Mesendoderm (in vitro differentiated cells): Measurements from ENCODE around the gene CA10.

Source experiments
- DNase-seq: peaks from one replicate; pipeline ENCODE4 v3.0.0; 2013
- H2AK5ac ChIP-seq: 2 replicates; pipeline ENCODE4 v1.6.1; 2013; ENCODE audit warnings: low read length, inconsistent platforms
- H2BK120ac ChIP-seq: 2 replicates; pipeline ENCODE4 v1.6.1; 2013; ENCODE audit warnings: low read depth, mild to moderate bottlenecking, low read length, moderate library complexity, mixed read lengths
- H2BK15ac ChIP-seq: replicated peaks from 2 replicates; pipeline ENCODE4 v1.6.1; 2013; ENCODE audit warnings: low read depth, mild to moderate bottlenecking, moderate library complexity
- H2BK5ac ChIP-seq: 2 replicates; pipeline ENCODE4 v1.6.1; 2013; ENCODE audit warnings: low read length, inconsistent platforms
- H3K18ac ChIP-seq: 2 replicates; pipeline ENCODE4 v1.6.1; 2013; ENCODE audit warnings: mild to moderate bottlenecking, low read length, mixed read lengths
- H3K23ac ChIP-seq: one replicate; pipeline ENCODE4 v1.6.1; 2013; ENCODE audit warnings: low read length
- H3K27ac ChIP-seq: 2 replicates; pipeline ENCODE4 v1.5.1; 2013; ENCODE audit warnings: low read depth, mild to moderate bottlenecking, inconsistent platforms, low read length, moderate library complexity
- H3K27me3 ChIP-seq: 2 replicates; pipeline ENCODE4 v1.6.1; 2013; ENCODE audit warnings: low read length, control low read depth, mild to moderate bottlenecking, inconsistent platforms; ENCODE audit not compliant: insufficient read depth, poor library complexity
- H3K36me3 ChIP-seq: 2 replicates; pipeline ENCODE4 v1.6.1; 2013; ENCODE audit warnings: low read length, inconsistent platforms; ENCODE audit not compliant: control insufficient read depth, insufficient read depth
- H3K4ac ChIP-seq: one replicate; pipeline ENCODE4 v1.6.1; 2013; ENCODE audit warnings: low read depth, mild to moderate bottlenecking, low read length, moderate library complexity
- H3K4me1 ChIP-seq: 2 replicates; pipeline ENCODE4 v1.6.1; 2013; ENCODE audit warnings: low read depth, low read length, inconsistent platforms; ENCODE audit not compliant: control insufficient read depth
- H3K4me2 ChIP-seq: 2 replicates; pipeline ENCODE4 v1.6.1; 2013; ENCODE audit warnings: low read length
- H3K4me3 ChIP-seq: 2 replicates; pipeline ENCODE4 v1.5.1; 2013; ENCODE audit warnings: mild to moderate bottlenecking, low read length
- H3K56ac ChIP-seq: one replicate; pipeline ENCODE4 v1.6.1; 2013; ENCODE audit warnings: low read length
- H3K79me1 ChIP-seq: 2 replicates; pipeline ENCODE4 v1.6.1; 2013; ENCODE audit warnings: low read length, inconsistent platforms
- H3K79me2 ChIP-seq: 2 replicates; pipeline ENCODE4 v1.6.1; 2013; ENCODE audit warnings: mild to moderate bottlenecking, low read length; ENCODE audit not compliant: control insufficient read depth, insufficient read depth
- H3K9ac ChIP-seq: 2 replicates; pipeline ENCODE4 v1.6.1; 2013; ENCODE audit warnings: low read length, inconsistent platforms
- H4K5ac ChIP-seq: one replicate; pipeline ENCODE4 v1.6.1; 2013; ENCODE audit warnings: low read length
- H4K8ac ChIP-seq: one replicate; pipeline ENCODE4 v1.6.1; 2013; ENCODE audit warnings: low read depth, mild to moderate bottlenecking, control low read depth, low read length, moderate library complexity
- WGBS: extraction: QIAGEN DNeasy Blood & Tissue Kit; methylation state at CpG from one replicate; pipeline ENCODE4 v1.1.7; 2013; ENCODE audit warnings: low lambda C conversion rate, missing lambda C conversion rate; ENCODE audit not compliant: insufficient coverage; ENCODE audit errors: extremely low coverage; 5-methylcytosine and 5-hydroxymethylcytosine counted together

The CA10 gene

DNA sequence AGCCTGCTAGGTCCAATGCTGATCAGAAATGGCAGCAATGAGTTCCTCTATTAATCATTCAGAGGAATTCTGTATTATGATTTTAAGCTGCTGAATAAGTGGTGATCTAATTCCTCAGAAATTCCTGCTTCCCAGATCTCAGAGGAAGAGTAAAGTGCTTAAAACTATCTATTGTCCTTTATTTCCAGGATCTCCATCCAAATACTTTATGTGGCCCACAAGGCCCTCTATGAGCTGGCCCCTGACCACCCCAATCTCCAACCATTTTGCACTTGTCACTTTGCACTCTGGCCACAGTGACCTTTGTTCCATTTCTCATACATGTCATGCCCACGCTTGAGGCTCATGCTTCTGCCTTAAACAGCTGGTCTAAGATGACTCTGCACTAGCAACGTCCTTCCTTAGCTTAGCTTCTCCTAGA, 93.7 kb downstream of the CA10 start:
- H3K4me1 ChIP-seq, result no peaks in the 10 kb centered on the region
- H3K4me2 ChIP-seq, result no peak overlapping the region
- no peak overlapping the region for H3K4me3 ChIP-seq
- H3K27ac ChIP-seq, result no peak overlapping the region
- no peak overlapping the region for H2BK120ac ChIP-seq
- H4K5ac ChIP-seq, result no peak overlapping the region
- H3K9ac ChIP-seq, result no peak overlapping the region
- H3K79me2 ChIP-seq, result no peaks in the 10 kb centered on the region
- H3K36me3 ChIP-seq, result no peaks in the 10 kb centered on the region
- no peaks in the 10 kb centered on the region for H3K27me3 ChIP-seq
- WGBS, result no CpG with 5 or more reads among the region's 2 CpGs
- no peak overlapping the region for H3K18ac ChIP-seq
- H2AK5ac ChIP-seq, result no peak overlapping the region
- H2BK15ac ChIP-seq, result no peak overlapping the region
- H3K4ac ChIP-seq, result no peak overlapping the region
- no peak for DNase-seq
- H3K23ac ChIP-seq, result no peak overlapping the region
- no peak overlapping the region for H4K8ac ChIP-seq
- H3K56ac ChIP-seq, result no peak overlapping the region
- no peaks in the 10 kb centered on the region for H3K79me1 ChIP-seq
- no peak overlapping the region for H2BK5ac ChIP-seq

DNA sequence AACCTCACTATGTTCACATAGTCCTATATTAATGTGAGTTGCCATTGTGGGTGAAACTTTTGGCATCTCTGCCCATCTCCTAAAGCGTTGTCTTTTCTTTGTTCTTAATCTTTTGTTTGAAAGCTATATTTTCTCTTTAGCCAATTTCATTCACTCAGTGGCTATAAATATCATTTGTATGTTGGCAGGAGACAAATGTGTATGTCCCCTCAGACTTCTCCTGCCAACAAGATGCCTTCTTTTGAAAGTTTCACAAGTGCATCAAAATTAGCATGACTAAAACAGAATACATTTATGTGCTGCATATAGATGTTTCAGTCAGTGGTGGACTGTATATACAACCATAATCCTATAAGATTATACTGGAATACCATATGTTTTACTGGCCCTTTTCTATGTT, 109.0 kb downstream of the CA10 start:
- no peaks in the 10 kb centered on the region for H3K4me1 ChIP-seq

DNA sequence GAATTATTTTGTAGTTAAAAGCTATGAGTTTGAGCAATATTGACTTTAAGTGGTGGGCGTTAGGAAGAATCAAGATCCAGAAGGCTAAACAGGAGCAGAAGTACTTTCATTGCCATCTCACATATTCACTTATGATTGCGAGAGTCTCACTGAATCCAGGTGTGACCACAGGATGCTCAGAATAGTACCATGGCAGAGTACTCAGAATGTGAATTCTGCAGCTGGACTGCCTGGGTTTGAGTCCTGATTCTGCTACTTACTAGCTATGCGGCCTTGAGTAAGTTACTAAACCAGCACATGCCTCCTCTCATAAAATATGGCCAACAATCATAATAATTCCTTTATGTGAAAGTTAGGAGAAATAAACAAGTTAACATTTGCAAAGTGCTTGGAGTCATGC, 109.5 kb downstream of the CA10 start:
- Histone ChIP-seq H2BK15ac (no peak overlapping the region), H3K9ac (no peak overlapping the region), H3K27me3 (no peaks in the 10 kb centered on the region), H3K36me3 (no peaks in the 10 kb centered on the region), H3K79me1 (no peaks in the 10 kb centered on the region), H2BK120ac (no peak overlapping the region), H4K8ac (no peak overlapping the region), H3K4me2 (no peak overlapping the region), H3K56ac (no peak overlapping the region), H3K18ac (no peak overlapping the region), H3K23ac (no peak overlapping the region), H2BK5ac (no peak overlapping the region), H3K4me1 (no peaks in the 10 kb centered on the region), H4K5ac (no peak overlapping the region), H3K4me3 (no peak overlapping the region), H3K79me2 (no peaks in the 10 kb centered on the region), H3K27ac (no peak overlapping the region), H3K4ac (no peak overlapping the region), H2AK5ac (no peak overlapping the region)
- DNase-seq, result no peak
- WGBS, result no CpG with 5 or more reads among the region's 3 CpGs

More for the DNA sequence above, 109.0 kb downstream of the CA10 start:
- Histone ChIP-seq H2BK15ac (no peak overlapping the region), H3K4ac (no peak overlapping the region), H3K79me1 (no peaks in the 10 kb centered on the region), H2BK5ac (no peak overlapping the region), H3K36me3 (no peaks in the 10 kb centered on the region), H4K5ac (no peak overlapping the region), H3K9ac (no peak overlapping the region), H2AK5ac (no peak overlapping the region), H3K4me2 (no peak overlapping the region), H2BK120ac (no peak overlapping the region), H3K27ac (no peak overlapping the region), H3K23ac (no peak overlapping the region), H3K18ac (no peak overlapping the region), H3K79me2 (no peaks in the 10 kb centered on the region), H3K4me3 (no peak overlapping the region), H4K8ac (no peak overlapping the region), H3K27me3 (no peaks in the 10 kb centered on the region), H3K56ac (no peak overlapping the region)
- no peak for DNase-seq
- no CpG with 5 or more reads among the region's 1 CpG for whole genome bisulfite sequencing

DNA sequence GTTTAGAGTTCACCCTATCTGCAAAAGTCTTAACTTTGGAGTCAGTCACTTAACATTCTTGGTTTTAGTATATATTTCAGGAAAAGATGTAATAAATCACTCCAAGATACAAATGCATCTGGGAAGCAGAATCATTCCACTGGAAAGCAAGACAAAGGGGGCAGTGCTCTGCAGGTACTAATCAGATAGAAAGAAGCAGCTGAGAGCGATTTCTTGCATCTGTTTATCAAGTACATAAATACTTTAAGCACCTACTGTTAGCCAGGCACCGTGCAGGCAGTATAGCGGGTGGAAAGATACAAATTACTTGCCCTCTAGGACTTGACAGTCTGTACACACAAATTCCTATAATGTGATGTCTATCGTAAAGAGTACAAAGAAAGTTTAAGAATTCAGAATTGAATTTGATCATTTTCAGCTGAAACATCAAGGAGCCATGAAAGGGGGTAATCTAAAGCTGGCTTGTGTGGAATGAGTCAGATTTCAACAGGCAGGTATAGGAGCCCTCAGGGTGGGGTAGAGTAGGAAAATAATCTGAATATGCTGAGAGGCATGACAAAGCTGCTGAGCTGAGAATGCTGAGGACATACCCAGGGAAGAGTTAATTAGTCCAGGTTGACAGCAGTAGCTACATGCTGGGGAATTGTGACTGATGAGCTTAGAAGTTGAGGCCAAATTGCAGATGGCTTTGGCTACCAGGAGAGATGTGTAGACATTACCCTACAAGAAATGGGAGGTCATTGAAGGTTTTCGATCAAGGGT, 110.2 kb downstream of the CA10 start:
- WGBS, result no CpG with 5 or more reads among the region's 5 CpGs
- H3K23ac ChIP-seq, result no peak overlapping the region
- no peak overlapping the region for H2BK120ac ChIP-seq
- H3K56ac ChIP-seq, result no peak overlapping the region
- no peak overlapping the region for H2BK5ac ChIP-seq
- no peak overlapping the region for H3K9ac ChIP-seq
- no peaks in the 10 kb centered on the region for H3K27me3 ChIP-seq
- H3K18ac ChIP-seq, result no peak overlapping the region
- no peak overlapping the region for H2AK5ac ChIP-seq
- H3K79me2 ChIP-seq, result no peaks in the 10 kb centered on the region
- H4K8ac ChIP-seq, result no peak overlapping the region
- DNase-seq, result peak; percentile 34
- no peak overlapping the region for H3K4me2 ChIP-seq
- H3K4ac ChIP-seq, result no peak overlapping the region
- no peaks in the 10 kb centered on the region for H3K4me1 ChIP-seq
- H4K5ac ChIP-seq, result no peak overlapping the region
- H3K79me1 ChIP-seq, result no peaks in the 10 kb centered on the region
- no peaks in the 10 kb centered on the region for H3K36me3 ChIP-seq
- H3K4me3 ChIP-seq, result no peak overlapping the region
- no peak overlapping the region for H2BK15ac ChIP-seq
- no peak overlapping the region for H3K27ac ChIP-seq

DNA sequence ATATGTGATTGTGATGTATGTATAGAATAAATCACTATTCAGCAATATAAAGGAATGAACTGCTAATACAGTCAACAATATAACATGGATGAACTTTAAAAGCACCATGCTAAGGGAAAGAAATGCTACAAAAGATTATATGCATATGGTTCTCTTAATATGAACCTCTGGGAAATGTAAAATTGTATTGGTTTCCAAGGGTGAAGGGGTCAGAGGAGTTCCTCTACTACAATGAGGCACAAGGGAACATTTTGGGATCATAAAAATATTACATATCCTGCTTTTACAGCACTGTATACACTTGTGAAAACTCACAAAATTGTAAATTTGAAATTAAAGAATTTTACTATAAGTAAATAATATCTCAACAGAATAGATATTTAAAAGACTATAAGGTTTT, 111.4 kb downstream of the CA10 start:
- Histone ChIP-seq H3K18ac (no peak overlapping the region), H3K4me2 (no peak overlapping the region), H3K36me3 (no peaks in the 10 kb centered on the region), H3K9ac (no peak overlapping the region), H3K23ac (no peak overlapping the region), H3K4ac (no peak overlapping the region), H3K79me1 (no peaks in the 10 kb centered on the region), H2BK5ac (no peak overlapping the region), H3K79me2 (no peaks in the 10 kb centered on the region), H2AK5ac (no peak overlapping the region), H3K27ac (no peak overlapping the region), H2BK120ac (no peak overlapping the region), H4K8ac (no peak overlapping the region), H2BK15ac (no peak overlapping the region), H3K27me3 (no peaks in the 10 kb centered on the region), H4K5ac (no peak overlapping the region), H3K4me3 (no peak overlapping the region), H3K56ac (no peak overlapping the region), H3K4me1 (no peaks in the 10 kb centered on the region)
- DNase-seq, result no peak

- H3K79me1 ChIP-seq, result no peaks in the 10 kb centered on the region
- no CpG with 5 or more reads among the region's 1 CpG for WGBS
Measured at GRCh38 chr17:52041123-52041617, 117.3 kb downstream of the CA10 start.

More at GRCh38 chr17:52041123-52041617, 117.3 kb downstream of the CA10 start:
- no peaks in the 10 kb centered on the region for H3K36me3 ChIP-seq
- H3K79me2 ChIP-seq, result no peaks in the 10 kb centered on the region
- H3K27me3 ChIP-seq, result no peaks in the 10 kb centered on the region
- H3K4me3 ChIP-seq, result no peak overlapping the region
- no peak overlapping the region for H3K9ac ChIP-seq
- no peak overlapping the region for H3K56ac ChIP-seq
- DNase-seq, result no peak
- no peak overlapping the region for H3K4me2 ChIP-seq
- no peak overlapping the region for H2AK5ac ChIP-seq
- H3K18ac ChIP-seq, result no peak overlapping the region
- H2BK15ac ChIP-seq, result no peak overlapping the region
- H3K27ac ChIP-seq, result no peak overlapping the region
- H3K4me1 ChIP-seq, result no peaks in the 10 kb centered on the region
- H4K5ac ChIP-seq, result no peak overlapping the region
- H3K23ac ChIP-seq, result no peak overlapping the region
- no peak overlapping the region for H3K4ac ChIP-seq
- H4K8ac ChIP-seq, result no peak overlapping the region
- H2BK5ac ChIP-seq, result no peak overlapping the region
- no peak overlapping the region for H2BK120ac ChIP-seq
